Measurements from ENCODE around the gene COL4A2. TPM values are rescaled to one million over a fixed set of nuclear protein-coding genes. Genes with fewer than 3 reads are reported as not detected.

COL4A2 gene
- polyA plus RNA-seq, 1 donor (not counting 4 experiments of a cell fraction or from before 2014, with no cell fraction given), result 30.7 TPM

DNA sequence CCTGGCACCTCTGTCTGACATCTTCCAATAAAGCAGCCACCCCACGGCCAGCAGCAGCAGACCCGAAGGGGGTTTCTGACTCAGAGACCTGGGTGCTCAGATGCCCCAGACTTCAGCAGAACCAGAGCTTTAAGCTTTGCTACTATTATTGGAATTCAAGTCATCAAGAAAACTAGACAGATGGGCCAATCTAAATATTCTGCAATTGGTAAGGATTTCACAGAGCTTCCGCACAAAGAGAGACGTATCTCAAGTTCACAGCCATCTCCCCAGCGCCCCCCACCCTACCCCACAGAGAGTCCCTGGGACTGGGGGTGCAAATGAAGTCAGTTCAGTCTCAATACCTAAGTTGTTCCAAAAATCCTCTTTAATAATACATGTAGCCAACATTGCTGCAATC, 215.6 kb downstream of the COL4A2 start:
- TF ChIP-seq EZH2 (IDR thresholded peaks at IDR 0.05; ENCODE audit: low read length) (no peak), CTCF (optimal IDR thresholded peaks at IDR 0.05 in 1 of 3, IDR thresholded peaks at IDR 0.05 in 1 of 3, conservative IDR thresholded peaks at IDR 0.05 in 1 of 3; ENCODE audit: extremely low read depth in 1 of 3, insufficient read depth in 2 of 3, low read length in 3 of 3) (no peak)
- Histone ChIP-seq H3K27ac (ENCODE audit: control insufficient read depth, insufficient read depth, low read length) (no peak overlapping the region), H3K27me3 (ENCODE audit: control insufficient read depth, extremely low read depth, insufficient read depth, low read length) (no peaks in the 10 kb centered on the region), H3K9ac (ENCODE audit: control insufficient read depth, extremely low read depth, insufficient read depth, low read length) (no peak overlapping the region), H4K20me1 (ENCODE audit: control insufficient read depth, extremely low read depth, insufficient read depth, low read length) (no peaks in the 10 kb centered on the region), H3K4me1 (ENCODE audit: control insufficient read depth, extremely low read depth, insufficient read depth, low read length) (peaks cover 19% of the 10 kb centered on the region), H3K4me3 (ENCODE audit: control insufficient read depth in 2 of 3, extremely low read depth in 1 of 3, insufficient read depth in 2 of 3, low read depth in 1 of 3, low read length in 3 of 3) (no peak overlapping the region), H3K79me2 (ENCODE audit: control insufficient read depth, insufficient read depth, low read length) (no peaks in the 10 kb centered on the region), H2AFZ (ENCODE audit: control insufficient read depth, low read length) (no peak overlapping the region), H3K9me1 (ENCODE audit: control insufficient read depth, extremely low read depth, insufficient read depth, low read length) (no peaks in the 10 kb centered on the region), H3K9me3 (ENCODE audit: control insufficient read depth, low read depth, low read length) (no peaks in the 10 kb centered on the region), H3K36me3 (ENCODE audit: control insufficient read depth in 2 of 2, extremely low read depth in 1 of 2, insufficient read depth in 2 of 2, low read length in 2 of 2) (no peaks in the 10 kb centered on the region), H3K4me2 (ENCODE audit: control insufficient read depth, extremely low read depth, insufficient read depth, low read depth, low read length) (no peak overlapping the region)
- DNase-seq (ENCODE audit: low read depth, low spot score), result no peak
- dilution Hi-C loops (cut with MboI; ENCODE audit: extremely low pct_ligation_motif_present, low sequenced_read_pairs), result no loop called here
- FAIRE-seq, result no peak

- Histone ChIP-seq H3K4me3 (ENCODE audit: control insufficient read depth in 2 of 3, extremely low read depth in 1 of 3, insufficient read depth in 2 of 3, low read depth in 1 of 3, low read length in 3 of 3) (no peak overlapping the region), H3K27me3 (ENCODE audit: control insufficient read depth, extremely low read depth, insufficient read depth, low read length) (no peaks in the 10 kb centered on the region), H4K20me1 (ENCODE audit: control insufficient read depth, extremely low read depth, insufficient read depth, low read length) (no peaks in the 10 kb centered on the region), H3K36me3 (ENCODE audit: control insufficient read depth in 2 of 2, extremely low read depth in 1 of 2, insufficient read depth in 2 of 2, low read length in 2 of 2) (no peaks in the 10 kb centered on the region), H3K4me2 (ENCODE audit: control insufficient read depth, extremely low read depth, insufficient read depth, low read depth, low read length) (no peak overlapping the region), H3K79me2 (ENCODE audit: control insufficient read depth, insufficient read depth, low read length) (no peaks in the 10 kb centered on the region), H3K27ac (ENCODE audit: control insufficient read depth, insufficient read depth, low read length) (no peak overlapping the region), H3K9me3 (ENCODE audit: control insufficient read depth, low read depth, low read length) (no peaks in the 10 kb centered on the region), H3K4me1 (ENCODE audit: control insufficient read depth, extremely low read depth, insufficient read depth, low read length) (peaks cover 19% of the 10 kb centered on the region), H2AFZ (ENCODE audit: control insufficient read depth, low read length) (no peak overlapping the region), H3K9me1 (ENCODE audit: control insufficient read depth, extremely low read depth, insufficient read depth, low read length) (no peaks in the 10 kb centered on the region), H3K9ac (ENCODE audit: control insufficient read depth, extremely low read depth, insufficient read depth, low read length) (no peak overlapping the region)
- FAIRE-seq (no peak), DNase-seq (ENCODE audit: low read depth, low spot score) (no peak)
- no peak for TF ChIP-seq EZH2 (IDR thresholded peaks at IDR 0.05; ENCODE audit: low read length)
- no peak for TF ChIP-seq CTCF (optimal IDR thresholded peaks at IDR 0.05 in 1 of 3, IDR thresholded peaks at IDR 0.05 in 1 of 3, conservative IDR thresholded peaks at IDR 0.05 in 1 of 3; ENCODE audit: extremely low read depth in 1 of 3, insufficient read depth in 2 of 3, low read length in 3 of 3)
- dilution Hi-C loops (cut with MboI; ENCODE audit: extremely low pct_ligation_motif_present, low sequenced_read_pairs), result no loop called here
These were observed 216.1 kb downstream of the COL4A2 start for GRCh38 chr13:110523180-110523579.

Data from keratinocyte (primary cell).